Effector CD8-positive, alpha-beta T cell (primary cell): ENCODE results near the gene FUS.
"Not testable (repeated sequence)": the region's sequence is repeated elsewhere in the genome, so short reads cannot be mapped to it uniquely, and the experiment has no call there.

Experiments used
- DNase-seq: peaks from one replicate; lab custom pipeline; 2025; lab: John Stamatoyannopoulos, UW

The FUS gene

DNA sequence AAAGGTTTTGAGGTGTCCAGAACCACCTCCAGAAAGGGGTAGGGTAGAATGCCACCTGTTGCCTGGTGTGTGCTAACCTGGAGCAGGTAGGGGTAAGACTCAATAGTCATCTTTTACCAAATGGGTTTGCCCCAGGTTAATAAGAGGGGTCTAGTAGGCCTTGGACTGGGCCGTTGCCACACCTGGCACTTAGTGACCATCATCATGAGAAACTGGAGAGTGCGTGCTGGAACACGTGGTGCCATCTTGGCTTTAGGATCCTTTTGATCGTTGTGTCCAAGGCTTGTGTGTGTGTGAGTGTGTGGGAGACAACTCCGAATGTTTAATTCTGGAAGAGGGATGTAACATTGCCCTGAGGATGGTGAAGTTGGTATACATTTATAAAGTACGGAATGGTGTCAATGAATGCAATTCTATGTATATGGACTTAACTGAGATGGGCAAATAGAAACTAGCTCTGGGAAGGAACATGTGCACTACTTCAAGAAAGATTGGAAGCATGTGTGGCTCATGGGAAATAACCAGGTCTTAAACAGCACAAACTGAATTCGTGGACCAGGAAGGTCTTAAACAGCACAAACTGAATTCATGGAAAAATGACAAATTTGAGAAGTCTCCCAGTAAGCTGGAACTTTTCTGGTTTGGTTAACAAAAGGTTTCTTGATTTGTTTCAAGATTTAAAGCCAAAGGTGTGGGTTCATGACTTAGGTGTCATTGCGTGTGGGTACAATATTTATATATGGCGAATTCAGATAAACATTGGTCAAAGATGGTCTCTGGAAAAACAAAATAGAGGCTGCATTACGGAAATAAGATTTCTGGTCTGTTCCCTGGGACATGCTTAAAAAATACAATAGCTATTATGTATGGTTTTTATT is 7.2 kb downstream of the FUS start:
- DNase-seq: no peak

DNA sequence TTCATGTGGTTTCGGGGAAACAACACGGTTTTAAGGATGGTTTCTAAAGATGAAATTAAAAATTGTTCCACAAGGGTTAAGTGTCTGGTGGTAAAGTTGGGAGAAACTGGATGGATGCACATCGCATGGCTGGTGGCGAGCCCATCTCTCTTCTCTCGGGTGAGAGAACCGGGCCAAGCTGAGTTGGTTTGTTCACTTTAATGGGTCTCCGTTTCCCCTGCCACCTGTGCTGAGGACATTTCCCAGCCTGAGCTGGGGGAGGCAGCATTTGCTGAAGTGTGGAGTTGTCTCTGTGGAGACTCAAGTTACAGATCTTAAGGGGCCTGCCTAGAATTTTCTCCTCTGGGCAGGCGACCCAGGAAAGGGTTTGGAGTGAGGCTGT is 7.9 kb downstream of the FUS start:
- no peak for DNase-seq

DNA sequence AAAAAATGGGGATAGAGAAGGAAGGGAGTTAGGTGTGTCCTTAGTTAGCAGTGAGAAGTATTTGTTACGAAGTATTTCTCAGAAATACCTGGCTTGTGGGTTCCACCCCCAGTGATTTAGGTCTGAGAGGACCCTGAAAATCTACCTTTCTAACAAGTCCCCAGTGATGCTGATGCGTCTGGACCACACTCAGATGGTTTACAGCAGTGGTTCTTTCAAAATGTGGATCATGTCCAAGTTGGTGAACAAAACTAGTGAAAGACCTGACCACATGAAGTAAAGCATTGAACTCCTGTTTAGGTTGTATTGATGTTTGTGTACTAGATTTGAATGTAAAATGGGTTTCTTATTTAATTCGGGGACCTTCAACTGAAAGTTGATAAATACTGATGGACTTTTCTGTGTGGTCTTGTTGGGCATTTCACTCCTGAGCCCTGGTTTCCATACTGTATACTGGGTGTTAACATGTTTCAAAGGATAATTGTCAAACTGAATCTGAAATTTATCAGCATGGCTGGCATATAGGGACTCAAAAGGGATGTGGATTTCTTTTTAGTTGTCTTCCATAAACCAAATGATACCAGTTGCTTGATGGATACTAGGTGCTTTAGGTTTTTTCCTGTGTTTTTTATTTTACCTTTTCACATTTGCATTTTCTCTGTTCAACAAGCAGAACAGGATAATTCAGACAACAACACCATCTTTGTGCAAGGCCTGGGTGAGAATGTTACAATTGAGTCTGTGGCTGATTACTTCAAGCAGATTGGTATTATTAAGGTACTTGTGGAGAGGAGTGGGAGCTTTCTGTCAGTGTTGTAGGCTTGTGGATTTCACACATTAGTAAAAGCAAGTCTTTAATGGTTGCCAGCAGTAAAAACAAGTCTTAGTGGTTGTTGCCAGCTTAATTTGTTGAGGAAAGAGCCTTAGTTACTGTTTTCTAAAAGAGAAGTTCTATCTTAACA is 8.8 kb downstream of the FUS start:
- no peak for DNase-seq

DNA sequence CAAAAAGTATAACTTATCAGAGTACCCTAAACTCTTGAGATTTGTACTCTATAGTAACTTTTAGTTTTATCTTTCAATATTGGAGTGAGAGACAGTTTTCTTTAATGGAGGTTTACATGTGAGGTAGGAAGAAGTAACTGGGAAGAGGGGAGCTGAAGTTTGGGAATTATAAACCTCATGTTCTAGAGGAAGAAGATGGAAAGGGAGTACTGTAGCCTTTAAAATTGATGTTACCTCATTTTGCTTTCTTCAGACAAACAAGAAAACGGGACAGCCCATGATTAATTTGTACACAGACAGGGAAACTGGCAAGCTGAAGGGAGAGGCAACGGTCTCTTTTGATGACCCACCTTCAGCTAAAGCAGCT is 9.5 kb downstream of the FUS start:
- no peak for DNase-seq

DNA sequence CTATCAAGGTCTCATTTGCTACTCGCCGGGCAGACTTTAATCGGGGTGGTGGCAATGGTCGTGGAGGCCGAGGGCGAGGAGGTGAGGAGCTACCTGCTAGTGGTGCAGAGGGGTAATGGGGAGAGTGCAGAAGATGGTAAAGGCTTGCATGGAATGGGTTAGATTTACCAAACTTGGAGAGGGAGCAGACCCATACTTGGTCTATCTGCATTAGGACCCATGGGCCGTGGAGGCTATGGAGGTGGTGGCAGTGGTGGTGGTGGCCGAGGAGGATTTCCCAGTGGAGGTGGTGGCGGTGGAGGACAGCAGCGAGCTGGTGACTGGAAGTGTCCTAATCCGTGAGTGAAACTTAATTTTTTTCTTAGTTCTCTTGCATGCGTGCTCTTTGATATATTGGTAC is 10.1 kb downstream of the FUS start:
- no peak for DNase-seq

DNA sequence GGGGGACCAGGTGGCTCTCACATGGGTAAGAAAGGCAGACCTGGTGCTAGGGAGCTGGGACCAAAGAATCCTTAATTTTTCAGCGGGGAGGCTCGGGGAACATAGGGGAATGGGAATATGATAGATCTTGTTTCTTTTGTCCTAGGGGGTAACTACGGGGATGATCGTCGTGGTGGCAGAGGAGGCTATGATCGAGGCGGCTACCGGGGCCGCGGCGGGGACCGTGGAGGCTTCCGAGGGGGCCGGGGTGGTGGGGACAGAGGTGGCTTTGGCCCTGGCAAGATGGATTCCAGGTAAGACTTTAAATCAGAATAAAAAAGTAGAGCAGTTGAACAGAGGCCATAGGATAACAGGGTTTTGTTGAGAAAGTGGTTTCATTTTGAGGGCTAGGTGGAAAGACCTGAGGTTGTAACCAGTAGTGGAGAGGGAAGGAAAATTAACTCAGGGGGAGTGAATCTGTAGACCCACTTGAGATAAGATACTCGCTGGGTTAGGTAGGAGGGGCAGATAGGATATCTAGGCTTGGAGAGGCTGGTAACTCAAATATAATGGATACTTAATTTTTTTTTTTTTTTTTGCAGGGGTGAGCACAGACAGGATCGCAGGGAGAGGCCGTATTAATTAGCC is 11.0 kb downstream of the FUS start:
- no peak for DNase-seq

DNA sequence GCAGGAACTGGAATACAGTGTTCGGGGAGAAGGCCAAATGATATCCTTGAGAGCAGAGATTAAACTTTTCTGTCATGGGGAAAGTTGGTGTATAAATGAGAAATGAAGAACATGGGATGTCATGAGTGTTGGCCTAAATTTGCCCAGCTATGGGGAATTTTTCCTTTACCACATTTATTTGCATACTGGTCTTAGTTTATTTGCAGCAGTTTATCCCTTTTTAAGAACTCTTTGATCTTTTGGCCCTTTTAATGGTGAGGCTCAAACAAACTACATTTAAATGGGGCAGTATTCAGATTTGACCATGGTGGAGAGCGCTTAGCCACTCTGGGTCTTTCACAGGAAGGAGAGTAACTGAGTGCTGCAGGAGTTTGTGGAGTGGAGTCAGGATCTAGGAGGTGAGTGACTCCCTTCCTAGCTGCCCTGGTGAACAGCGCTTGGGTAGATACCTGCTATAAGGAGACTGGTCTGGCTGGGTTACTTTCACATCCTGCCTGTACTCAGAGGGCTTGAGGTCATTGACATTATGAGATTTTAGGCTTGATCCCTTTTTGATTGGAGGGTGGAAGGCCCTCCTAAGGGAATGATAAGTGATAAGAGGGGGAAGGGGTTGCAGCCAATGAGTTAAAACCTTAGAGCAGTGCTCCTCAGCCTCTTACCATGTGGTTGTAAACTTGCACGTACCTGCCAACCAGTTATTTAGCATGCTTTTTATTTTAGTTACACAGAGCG is 11.9 kb downstream of the FUS start:
- no peak for DNase-seq

DNA sequence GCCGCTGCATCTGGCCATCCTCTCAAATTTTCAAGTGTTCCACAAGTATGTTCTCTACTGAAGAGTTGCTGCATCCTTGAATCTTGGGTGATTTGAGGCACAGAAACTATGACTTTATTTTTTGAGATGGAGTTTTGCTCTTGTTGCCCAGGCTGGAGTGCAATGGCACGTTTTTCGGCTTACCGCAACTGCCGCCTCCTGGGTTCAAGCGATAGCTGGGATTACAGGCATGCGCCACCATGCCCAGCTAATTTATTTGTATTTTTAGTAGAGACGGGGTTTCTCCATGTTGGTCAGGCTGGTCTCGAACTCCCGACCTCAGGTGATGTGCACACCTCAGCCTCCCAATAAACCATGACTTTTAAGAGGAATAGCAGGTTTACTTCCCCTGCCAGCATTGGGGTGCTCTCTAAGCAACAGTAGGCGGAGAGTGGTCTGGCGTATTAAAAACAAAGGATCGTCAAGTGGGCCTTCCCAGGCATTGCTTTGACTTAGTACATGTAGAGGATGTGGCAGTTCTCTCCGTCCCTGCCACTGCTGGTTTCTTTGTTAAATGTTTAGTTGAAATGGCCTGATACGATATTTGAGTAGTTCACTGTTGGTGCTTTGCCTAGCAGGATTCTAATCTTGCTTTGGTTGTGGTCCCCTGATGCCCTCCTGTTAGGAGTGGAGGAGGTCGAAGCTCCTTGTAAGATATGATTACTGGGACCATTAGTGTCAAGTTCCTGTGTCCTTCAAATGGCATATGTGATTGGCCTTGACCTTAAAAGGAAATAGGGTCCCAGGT is 13.1 kb downstream of the FUS start:
- DNase-seq: no peak

DNA sequence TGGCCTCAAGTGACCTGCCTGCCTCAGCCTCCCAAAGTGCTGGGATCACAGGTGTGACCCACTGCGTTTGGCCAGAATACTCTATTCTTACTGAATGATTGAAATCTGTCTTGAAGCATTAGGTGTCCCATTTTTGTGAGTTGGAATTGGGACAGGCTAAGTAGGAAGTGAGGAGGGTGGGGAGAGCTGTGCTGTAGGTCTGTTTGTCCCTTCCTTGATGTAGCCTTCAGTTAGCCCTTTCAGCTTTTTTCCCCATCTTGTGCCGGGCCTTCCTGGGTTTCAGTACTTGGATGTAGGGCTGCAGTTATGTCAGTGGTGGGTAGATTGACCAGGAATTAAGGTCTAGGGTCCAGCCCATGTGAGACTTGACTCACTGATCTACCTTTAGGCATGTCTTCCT is 13.9 kb downstream of the FUS start:
- DNase-seq: no peak

DNA sequence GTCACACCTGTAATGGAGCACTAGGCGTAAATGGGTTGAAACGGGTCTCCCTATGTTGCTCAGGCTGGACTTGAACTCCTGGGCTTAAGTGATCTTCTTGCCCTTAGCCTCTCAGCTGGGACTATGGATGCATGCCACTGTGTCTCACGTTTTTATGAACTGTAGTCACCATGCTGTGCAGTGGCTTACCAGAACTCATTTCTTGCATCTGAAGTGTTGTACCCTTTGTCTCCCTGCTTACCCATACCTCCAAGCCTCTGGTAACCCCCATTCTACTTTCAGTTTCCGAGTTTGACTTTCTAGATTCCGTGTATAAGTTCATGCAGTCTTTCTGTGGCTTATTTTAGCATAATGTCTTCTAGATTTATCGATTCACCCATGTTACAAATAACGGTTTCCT is 15.0 kb downstream of the FUS start:
- DNase-seq: no peak

DNA sequence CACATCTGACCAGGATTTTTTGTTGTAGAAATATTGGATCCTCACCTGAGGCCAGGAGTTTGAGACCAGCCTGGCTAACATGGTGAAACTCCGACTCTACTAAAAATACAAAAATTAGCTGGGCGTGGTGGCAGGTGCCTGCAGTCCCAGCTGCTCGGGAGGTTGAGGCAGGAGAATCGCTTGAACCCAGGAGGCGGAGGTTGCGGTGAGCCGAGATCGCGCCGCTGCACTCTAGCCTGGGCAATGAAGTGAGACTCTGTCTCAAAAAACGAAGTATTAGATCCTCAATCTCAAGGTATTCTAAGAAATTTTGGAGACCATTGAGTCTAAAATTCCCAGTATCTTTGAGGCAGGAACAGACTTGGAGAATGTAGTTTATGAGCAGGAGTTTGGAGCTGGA is 15.9 kb downstream of the FUS start:
- not testable (repeated sequence) for DNase-seq

DNA sequence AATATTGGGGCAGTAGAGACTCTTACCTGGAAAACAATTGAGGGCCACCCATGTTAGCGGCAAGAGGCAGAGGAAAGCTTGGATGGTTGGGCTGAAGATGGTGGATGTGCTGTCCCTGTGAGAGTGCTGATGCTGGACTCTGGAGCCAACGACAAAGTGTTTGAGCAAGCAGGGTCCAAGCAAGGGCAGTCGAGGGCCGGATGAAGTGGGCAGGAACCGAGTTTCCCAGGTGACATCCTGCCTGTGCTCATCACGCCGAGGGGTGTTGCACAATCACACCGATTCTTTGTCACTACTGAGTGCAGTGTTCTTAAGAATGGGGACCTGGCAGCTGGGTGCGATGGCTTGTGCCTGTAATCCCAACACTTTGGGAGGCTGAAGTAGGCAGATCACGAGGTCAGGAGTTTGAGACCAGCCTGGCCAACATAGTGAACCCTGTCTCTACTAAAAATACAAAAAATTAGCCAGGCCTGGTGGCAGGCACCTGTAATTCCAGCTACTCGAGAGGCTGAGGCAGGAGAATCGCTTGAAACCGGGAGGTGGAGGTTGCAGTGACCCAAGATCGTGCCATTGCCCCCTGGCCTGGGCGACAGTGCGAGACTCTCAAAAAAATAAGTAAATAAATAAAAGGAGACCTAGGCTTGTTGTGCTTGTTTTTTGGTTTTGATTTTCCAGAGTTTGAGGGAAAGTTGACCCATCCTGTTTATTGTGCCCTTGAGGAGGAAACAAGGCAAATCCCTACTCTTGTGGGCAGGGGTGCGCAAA is 16.6 kb downstream of the FUS start:
- no peak for DNase-seq

DNA sequence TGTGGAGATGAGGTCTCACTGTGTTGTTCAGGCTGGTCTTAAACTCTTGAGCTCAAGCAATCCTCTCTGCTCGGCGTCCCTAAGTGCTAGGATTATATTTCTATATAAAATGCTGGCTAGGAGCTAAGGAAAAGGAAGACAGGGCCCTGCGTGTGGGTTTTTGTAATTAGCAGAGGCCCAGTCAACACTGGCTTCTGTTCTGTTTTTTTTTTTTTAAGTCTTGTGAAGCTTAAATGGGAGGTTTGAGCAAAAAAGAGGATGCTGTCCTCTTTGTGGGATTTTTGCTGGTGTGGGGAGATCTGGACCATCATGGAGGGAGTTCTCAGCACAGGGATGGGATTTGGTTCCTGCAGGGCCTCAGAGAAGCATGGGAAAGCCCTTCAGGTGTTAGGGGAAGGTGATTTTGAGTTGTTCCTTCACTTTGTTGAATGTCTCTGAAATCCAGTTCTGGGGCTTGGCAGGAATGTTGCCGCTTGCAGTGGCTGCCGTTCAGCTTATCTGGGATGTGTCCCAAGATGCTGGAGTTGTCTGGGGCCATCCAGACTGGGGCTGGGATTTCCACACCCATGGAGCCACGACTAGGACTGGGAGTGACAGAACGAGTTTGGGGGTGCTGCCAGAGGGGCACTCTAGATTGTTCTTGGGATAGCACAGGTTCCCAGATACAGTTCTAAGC is 18.4 kb downstream of the FUS start:
- DNase-seq: no peak

DNA sequence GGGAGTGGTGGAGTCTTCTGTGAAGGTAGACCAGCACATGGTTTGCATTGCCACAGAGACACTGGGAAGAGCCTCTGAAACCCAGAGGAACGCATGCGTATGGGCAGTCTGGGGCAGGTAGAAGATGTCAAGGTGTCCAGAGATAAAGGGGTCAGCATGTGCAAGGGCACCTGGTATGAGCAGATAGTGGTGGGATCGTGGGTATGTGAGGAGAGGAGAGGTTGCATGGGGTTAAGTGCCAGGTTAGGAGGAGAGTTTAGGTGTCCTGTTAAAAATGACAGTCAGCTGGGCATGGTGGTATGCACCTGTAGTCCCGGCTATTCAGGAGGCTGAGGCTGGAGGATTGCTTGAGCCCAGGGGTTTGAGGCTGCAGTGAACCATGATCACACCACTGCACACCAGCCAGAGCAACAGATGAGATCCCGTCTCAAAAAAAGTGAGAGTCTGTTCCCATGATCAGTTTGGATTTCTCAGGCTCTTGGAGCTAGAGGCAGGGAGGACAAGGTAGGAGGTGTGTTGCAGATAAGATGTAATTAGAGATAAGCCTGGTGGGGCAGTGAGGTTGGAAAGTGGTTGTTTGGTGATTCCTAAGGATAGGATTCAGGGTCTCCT is 19.6 kb downstream of the FUS start:
- DNase-seq: no peak

DNA sequence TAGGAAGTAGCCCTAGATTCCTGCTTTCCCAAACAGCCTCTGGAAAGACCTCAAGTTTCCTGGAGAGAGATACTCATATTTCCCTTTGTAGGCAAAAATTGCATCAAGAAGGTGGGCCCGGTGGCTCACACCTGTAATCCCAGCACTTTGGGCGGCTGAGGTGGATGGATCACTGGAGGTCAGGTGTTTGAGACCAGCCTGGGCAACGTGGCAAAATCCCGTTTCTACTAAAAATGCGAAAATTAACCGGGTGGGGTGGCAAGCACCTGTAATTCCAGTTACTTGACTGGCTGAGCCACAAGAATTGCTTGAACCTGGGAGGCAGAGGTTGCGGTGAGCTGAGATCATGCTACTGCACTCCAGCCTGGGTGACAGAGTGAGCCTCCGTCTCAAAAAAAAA is 20.2 kb downstream of the FUS start:
- not testable (repeated sequence) for DNase-seq

DNA sequence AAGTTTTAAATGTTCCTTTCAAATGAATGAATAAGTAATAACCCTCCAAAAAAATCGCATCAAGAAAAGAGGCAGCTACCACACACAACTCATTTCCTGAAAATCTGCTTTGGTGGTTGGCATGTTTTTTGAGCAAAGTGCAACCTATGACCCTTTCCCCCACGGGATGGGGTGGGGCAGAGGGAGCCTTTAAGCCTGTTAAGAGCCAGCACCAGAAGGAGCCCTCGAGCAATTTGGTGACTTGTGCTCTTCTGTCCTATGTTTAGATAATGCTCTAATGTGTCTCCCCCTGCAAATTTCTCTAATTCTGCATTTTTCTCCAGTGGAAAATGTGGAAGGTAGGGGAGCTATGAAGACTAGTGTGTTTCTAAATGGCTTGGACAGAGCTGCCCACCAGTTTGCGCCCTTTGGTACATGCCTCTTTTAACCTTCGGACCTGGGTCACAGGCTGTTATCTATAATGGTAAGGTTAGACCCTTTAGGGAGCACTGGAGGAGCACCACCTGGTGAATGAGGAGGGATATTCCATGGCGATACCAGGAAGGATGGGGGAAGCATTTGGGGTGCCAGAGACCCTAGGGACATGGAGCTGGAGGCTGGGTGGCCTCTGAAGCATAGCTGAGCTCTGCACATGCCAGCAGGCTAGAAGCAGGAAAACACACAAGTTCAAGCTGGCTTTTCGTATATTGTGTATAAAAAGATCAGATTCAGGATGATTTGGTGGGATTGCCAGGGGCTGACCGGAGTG is 21.1 kb downstream of the FUS start:
- DNase-seq: no peak

DNA sequence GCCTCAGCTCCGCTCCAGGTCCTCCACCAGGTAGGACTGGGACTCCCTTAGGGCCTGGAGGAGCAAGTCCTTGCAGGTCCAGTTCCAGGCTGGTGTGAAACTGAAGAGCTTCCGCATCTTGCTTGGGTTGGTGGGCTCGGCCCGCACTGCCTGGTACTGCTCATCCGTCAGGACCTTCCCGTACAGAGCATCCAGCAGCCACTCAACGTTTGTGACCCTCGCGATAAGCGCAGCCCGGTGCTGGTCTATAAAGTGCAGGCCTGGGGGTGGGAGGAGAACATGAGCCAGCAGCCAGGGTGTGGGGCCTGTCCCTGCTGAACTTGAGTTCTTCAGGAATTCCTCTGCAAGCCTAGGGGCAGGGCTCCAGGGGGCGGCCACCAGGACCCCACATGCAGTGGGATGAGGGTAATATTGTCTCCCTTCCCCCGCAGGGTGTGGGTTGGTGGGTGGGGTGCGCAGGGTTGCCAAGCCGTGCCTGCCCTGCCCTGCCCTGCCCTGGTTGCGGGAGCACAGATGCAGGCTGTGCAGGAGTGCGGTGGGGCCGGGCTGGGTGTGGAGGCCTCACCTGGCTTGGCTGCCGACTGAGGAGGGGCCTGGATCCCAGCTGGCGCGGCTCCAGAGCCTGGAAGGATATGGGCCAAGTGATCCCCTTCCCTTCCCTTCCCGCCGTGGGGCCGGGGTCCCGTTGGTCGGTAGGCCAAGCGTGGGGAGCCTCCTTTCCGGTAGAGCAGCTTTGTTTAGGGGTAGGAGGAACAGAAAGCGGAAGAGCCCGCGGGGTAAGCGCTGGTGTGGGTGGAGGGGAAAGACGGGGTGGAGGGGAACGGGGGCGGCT is 21.9 kb downstream of the FUS start:
- peak; percentile 26 for DNase-seq
